A549 (cell line): Measurements from ENCODE around the gene DAPL1. TPM values are rescaled to one million over a fixed set of nuclear protein-coding genes. Genes with fewer than 3 reads are reported as not detected.

Experiments used
- ATAC-seq, 2 experiments: fragments of 200-7000 bp in 1 of 2; fragments of >200 bp in 1 of 2; cut with Nextera tagmentation in 1 of 2; cut with Tn5 transposase in 1 of 2; 3 replicates each; pipeline versions ENCODE4 v1.8.0 to v1.9.1; 2018 to 2020; ENCODE audit warnings: mild to moderate bottlenecking in 1 of 2, moderate library complexity in 1 of 2
- CTCF ChIA-PET: fragments of 300-600 bp; sonication (Branson Sonifier 250); formaldehyde crosslinking; extraction: SDS; loops from one replicate; lab custom pipeline; 2021; ENCODE audit warnings: antibody characterized with exemption, inconsistent platforms; lab: Yijun Ruan, JAX
- POLR2A ChIA-PET: fragments of 350-600 bp; formaldehyde crosslinking; extraction: SDS; loops from one replicate; lab custom pipeline; 2021; ENCODE audit warnings: antibody characterized with exemption, inconsistent platforms; lab: Yijun Ruan, JAX
- DNase-seq, 2 experiments: peaks; one replicate each; pipeline versions ENCODE4 v3.0.0 to v3.0.0-alpha.2; 2011 to 2016; ENCODE audit warnings: low read depth in 1 of 2, low spot score in 1 of 2
- FAIRE-seq: peaks from 2 replicates; lab custom pipeline; 2011; peaks lifted over from hg19 to GRCh38; lab: Jason Lieb, UNC
- H3K27ac ChIP-seq, 2 experiments: fragments of >200 bp; sonication (Bioruptor Twin); formaldehyde crosslinking; 3 replicates each; pipeline ENCODE4 v1.5.1; 2016 to 2017
- H3K4me1 ChIP-seq: fragments of >200 bp; sonication (Bioruptor Twin); formaldehyde crosslinking; 3 replicates; pipeline ENCODE4 v1.6.1; 2016
- H3K4me2 ChIP-seq: fragments of >200 bp; sonication (Bioruptor Twin); formaldehyde crosslinking; 3 replicates; pipeline ENCODE4 v1.6.1; 2016
- H3K4me3 ChIP-seq: fragments of >200 bp; sonication (Bioruptor Twin); formaldehyde crosslinking; 3 replicates; pipeline ENCODE4 v1.5.1; 2016
- H3K9me3 ChIP-seq: fragments of >200 bp; sonication (Bioruptor Twin); formaldehyde crosslinking; 3 replicates; pipeline ENCODE4 v1.6.1; 2016
- ATOH8 ChIP-seq: fragments of 250-450 bp; sonication (Bioruptor Pico); IDR thresholded peaks from 2 replicates; pipeline ENCODE4 v1.5.0; 2020; ENCODE audit warnings: low read depth, mild to moderate bottlenecking, moderate library complexity
- BCL3 ChIP-seq: fragments of >200 bp; sonication (Bioruptor Twin); formaldehyde crosslinking; IDR thresholded peaks from 3 replicates; pipeline ENCODE4 v1.6.1; 2016
- BHLHE40 ChIP-seq: IDR thresholded peaks from 2 replicates; pipeline ENCODE4 v1.6.1; 2012; ENCODE audit warnings: low read depth, low read length, inconsistent platforms
- CBX2 ChIP-seq: fragments of 200-600 bp; sonication (generic); IDR thresholded peaks from 2 replicates; pipeline ENCODE4 v1.6.1; 2016; ENCODE audit warnings: low read depth, mild to moderate bottlenecking, borderline replicate concordance
- CBX8 ChIP-seq: fragments of 200-600 bp; sonication (generic); IDR thresholded peaks from 2 replicates; pipeline ENCODE4 v1.6.1; 2016
- CEBPB ChIP-seq, 2 experiments: fragments of >200 bp in 1 of 2; sonication (Bioruptor Twin) in 1 of 2; formaldehyde crosslinking in 1 of 2; IDR thresholded peaks; 2 replicates each; pipeline ENCODE4 v1.6.1; 2012 to 2016
- CHD2 ChIP-seq: fragments of 150-350 bp; IDR thresholded peaks from 2 replicates; pipeline ENCODE4 v1.6.1; 2014; ENCODE audit warnings: low read length; ENCODE audit not compliant: partially characterized antibody
- CHD4 ChIP-seq: fragments of 200-600 bp; sonication (generic); IDR thresholded peaks from 2 replicates; pipeline ENCODE4 v1.6.1; 2016; ENCODE audit warnings: antibody characterized with exemption, mild to moderate bottlenecking, borderline replicate concordance
- CTCF ChIP-seq: fragments of >200 bp; sonication (Bioruptor Twin); formaldehyde crosslinking; IDR thresholded peaks from 3 replicates; pipeline ENCODE4 v1.5.1; 2016
- EHF ChIP-seq: fragments of 250-450 bp; sonication (Bioruptor Pico); IDR thresholded peaks from 2 replicates; pipeline ENCODE4 v1.5.0; 2020; ENCODE audit warnings: mild to moderate bottlenecking
- ELK1 ChIP-seq: fragments of 150-350 bp; IDR thresholded peaks from 2 replicates; pipeline ENCODE4 v1.6.1; 2014; ENCODE audit warnings: low read depth, mild to moderate bottlenecking, low read length
- EP300 ChIP-seq, 2 experiments: fragments of >200 bp; sonication (Bioruptor Twin); formaldehyde crosslinking; IDR thresholded peaks; 2 replicates in 1 of 2; 3 replicates in 1 of 2; pipeline ENCODE4 v1.6.1; 2016 to 2017
- ESRRA ChIP-seq: fragments of 150-350 bp; IDR thresholded peaks from 2 replicates; pipeline ENCODE4 v1.6.1; 2014; ENCODE audit warnings: mild to moderate bottlenecking, low read length, borderline replicate concordance
- FOSL2 ChIP-seq, 2 experiments: fragments of 450-650 bp in 1 of 2; fragments of >200 bp in 1 of 2; sonication (Bioruptor Twin) in 1 of 2; formaldehyde crosslinking; IDR thresholded peaks; 2 replicates each; pipeline versions ENCODE4 v1.5.0 to v1.6.1; 2016 to 2020; ENCODE audit warnings: mild to moderate bottlenecking in 1 of 2, moderate library complexity in 1 of 2
- HDAC2 ChIP-seq: fragments of 200-600 bp; sonication (generic); IDR thresholded peaks from 2 replicates; pipeline ENCODE4 v1.6.1; 2016
- HOXB13 ChIP-seq: fragments of 250-450 bp; sonication (Bioruptor Pico); IDR thresholded peaks from 2 replicates; pipeline ENCODE4 v1.5.0; 2020; ENCODE audit warnings: low read depth, mild to moderate bottlenecking, moderate library complexity
- KDM1A ChIP-seq: fragments of 200-600 bp; sonication (generic); IDR thresholded peaks from 2 replicates; pipeline ENCODE4 v1.6.1; 2016; ENCODE audit warnings: low read depth, mild to moderate bottlenecking
- KDM5A ChIP-seq: fragments of 200-600 bp; sonication (generic); IDR thresholded peaks from 2 replicates; pipeline ENCODE4 v1.6.1; 2016; ENCODE audit warnings: antibody characterized with exemption, mild to moderate bottlenecking
- MAFK ChIP-seq: fragments of 450-650 bp; IDR thresholded peaks from 2 replicates; pipeline ENCODE4 v1.6.1; 2014; ENCODE audit not compliant: partially characterized antibody
- MAZ ChIP-seq: fragments of 150-350 bp; IDR thresholded peaks from 2 replicates; pipeline ENCODE4 v1.6.1; 2014; ENCODE audit warnings: antibody characterized with exemption, low read depth, low read length, borderline replicate concordance
- PHF8 ChIP-seq: fragments of 200-600 bp; sonication (generic); IDR thresholded peaks from 2 replicates; pipeline ENCODE4 v1.6.1; 2016; ENCODE audit warnings: low read depth, mild to moderate bottlenecking, antibody characterized with exemption, moderate library complexity, borderline replicate concordance
- POLR2A ChIP-seq: IDR thresholded peaks from 2 replicates; pipeline ENCODE4 v1.6.1; 2012; ENCODE audit warnings: mild to moderate bottlenecking, low read length
- RAD21 ChIP-seq, 2 experiments: fragments of >200 bp in 1 of 2; sonication (Bioruptor Twin) in 1 of 2; formaldehyde crosslinking in 1 of 2; IDR thresholded peaks in 1 of 2; conservative IDR thresholded peaks in 1 of 2; 2 replicates in 1 of 2; 3 replicates in 1 of 2; pipeline ENCODE4 v1.6.1; 2012 to 2018; ENCODE audit warnings: inconsistent platforms in 1 of 2
- RNF2 ChIP-seq: fragments of 200-600 bp; sonication (generic); IDR thresholded peaks from 2 replicates; pipeline ENCODE4 v1.6.1; 2016; ENCODE audit warnings: low read depth, mild to moderate bottlenecking, antibody characterized with exemption, moderate library complexity, borderline replicate concordance
- SMC3 ChIP-seq: fragments of >200 bp; sonication (Bioruptor Twin); formaldehyde crosslinking; IDR thresholded peaks from 3 replicates; pipeline ENCODE4 v1.6.1; 2018; ENCODE audit warnings: inconsistent platforms
- USF2 ChIP-seq: fragments of 450-650 bp; IDR thresholded peaks from 2 replicates; pipeline ENCODE4 v1.6.1; 2014; ENCODE audit warnings: antibody characterized with exemption
- ZFP36 ChIP-seq: fragments of 450-650 bp; IDR thresholded peaks from 2 replicates; pipeline ENCODE4 v1.6.1; 2014; ENCODE audit warnings: borderline replicate concordance; ENCODE audit not compliant: partially characterized antibody
- WGBS: methylation state at CpG from one replicate; pipeline ENCODE4 v1.1.6; 2017; ENCODE audit errors: missing lambda C conversion rate; 5-methylcytosine and 5-hydroxymethylcytosine counted together
- polyA plus RNA-seq, 4 experiments: library from polyadenylated mRNA; depleted of rRNA in 3 of 4; stranded (reverse); fragments of >200 nt; fragmentation: RNase III in 1 of 4; extraction: RNeasy Plus Mini Kit Qiagen cat#74134 plus additional on column Dnase treatment in 1 of 4; gene quantifications; 2 replicates in 3 of 4; 3 replicates in 1 of 4; pipeline ENCODE4 v1.2.3, GENCODE V29; 2011 to 2017

Gene DAPL1
- polyA plus RNA-seq, 2 of the 4 experiments (the other 2 are of a cell fraction): not detected

- no peak overlapping the region for H3K4me2 ChIP-seq
- H3K4me3 ChIP-seq: no peak overlapping the region
- H3K9me3 ChIP-seq: peaks cover under 1% of the 10 kb centered on the region; the same call in 1 of the 3 replicates
- no peak for FAIRE-seq
- TF ChIP-seq BHLHE40: no peak
- no peak for TF ChIP-seq CHD2
- no peak for TF ChIP-seq RAD21 (conservative IDR thresholded peaks at IDR 0.05 in 1 of 2, IDR thresholded peaks at IDR 0.05 in 1 of 2)
- no peak for TF ChIP-seq RNF2
- no peak for TF ChIP-seq BCL3
- TF ChIP-seq PHF8: no peak
- TF ChIP-seq CBX8: no peak
- TF ChIP-seq CTCF: no peak
- TF ChIP-seq ZFP36: no peak
- no peak for TF ChIP-seq CEBPB (IDR thresholded peaks at IDR 0.05)
- TF ChIP-seq EHF (CRISPR knock-in tag): no peak
- TF ChIP-seq HDAC2: no peak
- TF ChIP-seq HOXB13: no peak
- H3K27ac ChIP-seq: no peak overlapping the region
- DNase-seq: no peak
- CTCF ChIA-PET: no interaction called here
- no peak for ATAC-seq
- POLR2A ChIA-PET: no interaction called here
- 0 out of 3 replicates have a peak, but pooled peaks cover under 1% of the 10 kb centered on the region for H3K4me1 ChIP-seq
- 79% methylated on average over 1 of the region's 1 CpG for WGBS
These were observed 22.0 kb upstream of the DAPL1 start for GRCh38 chr2:158773121-158773520.

- ATAC-seq: no peak
- Histone ChIP-seq H3K27ac (no peak overlapping the region), H3K9me3 (no peaks in the 10 kb centered on the region), H3K4me2 (no peak overlapping the region), H3K4me3 (no peak overlapping the region), H3K4me1 (0 out of 3 replicates have a peak, but pooled peaks cover 5% of the 10 kb centered on the region)
- TF ChIP-seq SMC3: no peak
- TF ChIP-seq MAFK: no peak
- TF ChIP-seq BCL3: no peak
- TF ChIP-seq KDM1A: no peak
- TF ChIP-seq MAZ: no peak
- no peak for TF ChIP-seq EHF (CRISPR knock-in tag)
- no peak for TF ChIP-seq ESRRA
- TF ChIP-seq KDM5A: no peak
- no peak for TF ChIP-seq POLR2A
- TF ChIP-seq USF2: no peak
- no peak for TF ChIP-seq ELK1
- no peak for TF ChIP-seq FOSL2 (IDR thresholded peaks at IDR 0.05)
- TF ChIP-seq FOSL2 (CRISPR knock-in tag; IDR thresholded peaks at IDR 0.05): no peak
- TF ChIP-seq EP300 (IDR thresholded peaks at IDR 0.05): no peak
- no peak for TF ChIP-seq CBX2
- no peak for TF ChIP-seq ZFP36
- no peak for TF ChIP-seq ATOH8 (CRISPR knock-in tag)
- no peak for TF ChIP-seq CHD4
- ChIA-PET CTCF (interaction anchor here (1.7 kb wide), 1 partner anchor 20 kb away, joined by 5 read pairs; no protein-coding TSS in a partner anchor), POLR2A (no interaction called here)
- 75% methylated on average over 1 of the region's 1 CpG for WGBS
- no peak for DNase-seq
- FAIRE-seq: no peak
These were observed 20.4 kb upstream of the DAPL1 start for GRCh38 chr2:158774681-158775080.
